Left ventricle myocardium inferior (tissue), 1 donor: ENCODE measurements around the gene LOXL3. TPM values are rescaled to one million over a fixed set of nuclear protein-coding genes. Genes with fewer than 3 reads are reported as not detected.

Source experiments
- DNase-seq: peaks from one replicate; pipeline ENCODE4 v3.0.0-alpha.2; 2020
- H3K27ac ChIP-seq: fragments of 200-600 bp; replicated peaks from 2 replicates; pipeline ENCODE4 v1.8.0; 2021
- H3K27me3 ChIP-seq: fragments of 200-600 bp; 2 replicates; pipeline ENCODE4 v1.8.0; 2021; ENCODE audit warnings: low read depth
- H3K36me3 ChIP-seq: fragments of 200-600 bp; 2 replicates; pipeline ENCODE4 v1.8.0; 2021
- H3K4me1 ChIP-seq: fragments of 200-600 bp; 2 replicates; pipeline ENCODE4 v1.8.0; 2021
- H3K4me3 ChIP-seq: fragments of 200-600 bp; 2 replicates; pipeline ENCODE4 v1.8.0; 2021; ENCODE audit warnings: mild to moderate bottlenecking, moderate library complexity
- H3K9me3 ChIP-seq: fragments of 200-600 bp; replicated peaks from 2 replicates; pipeline ENCODE4 v1.8.0; 2021
- CTCF ChIP-seq: fragments of 200-600 bp; IDR thresholded peaks from 2 replicates; pipeline ENCODE4 v1.8.0; 2021; ENCODE audit warnings: antibody characterized with exemption, mild to moderate bottlenecking, borderline replicate concordance
- intact Hi-C: fragments of 100-400 bp; cut with micrococcal nuclease; formaldehyde crosslinking; loops from one replicate; pipeline ENCODE4 v1.11.0; 2022
- total RNA-seq: library from RNA; stranded (reverse); fragmentation: NEBNext Ultra II Directional; extraction: Animal tissue kit (Norgen Biotek cat#: 25700); gene quantifications from one replicate; pipeline ENCODE4 v1.2.1, GENCODE V29; 2021
- donor health status: DM: no; HTN: yes; CAD: no; lungs with severe emphysema.

Gene LOXL3
- total RNA-seq, 1 donor from 2014 or later, result 4.7 TPM

GRCh38 chr2:74584088-74584645 lies 30.4 kb upstream of the LOXL3 start:
- TF ChIP-seq CTCF, result no peak
- DNase-seq, result no peak
- no peaks in the 10 kb centered on the region for H3K36me3 ChIP-seq
- intact Hi-C loops, result no loop called here
- no peaks in the 10 kb centered on the region for H3K4me1 ChIP-seq
- no peak overlapping the region for H3K4me3 ChIP-seq
- no peak overlapping the region for H3K27ac ChIP-seq
- peaks cover 17% of the 10 kb centered on the region for H3K27me3 ChIP-seq
- no peaks in the 10 kb centered on the region for H3K9me3 ChIP-seq

- no peak for DNase-seq
- Histone ChIP-seq H3K4me1 (no peaks in the 10 kb centered on the region), H3K27ac (no peak overlapping the region), H3K27me3 (peaks cover 11% of the 10 kb centered on the region), H3K36me3 (no peaks in the 10 kb centered on the region), H3K9me3 (no peaks in the 10 kb centered on the region), H3K4me3 (no peak overlapping the region)
- intact Hi-C loops, result no loop called here
- no peak for TF ChIP-seq CTCF
These were observed 29.8 kb upstream of the LOXL3 start for GRCh38 chr2:74583504-74583903.

GRCh38 chr2:74582184-74582583 lies 28.4 kb upstream of the LOXL3 start:
- Histone ChIP-seq H3K27ac (no peak overlapping the region), H3K9me3 (no peaks in the 10 kb centered on the region), H3K27me3 (peaks cover 8% of the 10 kb centered on the region), H3K4me1 (peaks cover 7% of the 10 kb centered on the region), H3K4me3 (no peak overlapping the region), H3K36me3 (no peaks in the 10 kb centered on the region)
- no peak for DNase-seq
- TF ChIP-seq CTCF, result no peak
- intact Hi-C loops, result no loop called here

GRCh38 chr2:74581463-74581862 lies 27.7 kb upstream of the LOXL3 start:
- intact Hi-C loops, result no loop called here
- Histone ChIP-seq H3K36me3 (no peaks in the 10 kb centered on the region), H3K9me3 (no peaks in the 10 kb centered on the region), H3K4me1 (peaks cover 10% of the 10 kb centered on the region), H3K27me3 (peaks cover 8% of the 10 kb centered on the region), H3K4me3 (no peak overlapping the region), H3K27ac (no peak overlapping the region)
- no peak for TF ChIP-seq CTCF
- DNase-seq, result no peak

GRCh38 chr2:74578408-74578807 lies 24.7 kb upstream of the LOXL3 start:
- H3K27ac ChIP-seq, result no peak overlapping the region
- intact Hi-C loops, result no loop called here
- no peaks in the 10 kb centered on the region for H3K9me3 ChIP-seq

More at GRCh38 chr2:74578408-74578807, 24.7 kb upstream of the LOXL3 start:
- H3K27me3 ChIP-seq, result peaks cover 16% of the 10 kb centered on the region
- H3K4me3 ChIP-seq, result no peak overlapping the region
- H3K36me3 ChIP-seq, result no peaks in the 10 kb centered on the region
- no peak for TF ChIP-seq CTCF
- no peak for DNase-seq
- H3K4me1 ChIP-seq, result peaks cover 10% of the 10 kb centered on the region
